ENCODE data around the gene GFRAL.

GRCh38 chr6:55395871-55396270, 68.6 kb downstream of the GFRAL start:
- no peak for TF ChIP-seq CTCF (IDR thresholded peaks at IDR 0.05)
- no peak for TF ChIP-seq POLR2A (IDR thresholded peaks at IDR 0.05)

Measured in body of pancreas (tissue), 4 donors.